Measurements from ENCODE around the gene DGCR2.
"Not testable (repeated sequence)": the region's sequence is repeated elsewhere in the genome, so short reads cannot be mapped to it uniquely, and the experiment has no call there.

DNA sequence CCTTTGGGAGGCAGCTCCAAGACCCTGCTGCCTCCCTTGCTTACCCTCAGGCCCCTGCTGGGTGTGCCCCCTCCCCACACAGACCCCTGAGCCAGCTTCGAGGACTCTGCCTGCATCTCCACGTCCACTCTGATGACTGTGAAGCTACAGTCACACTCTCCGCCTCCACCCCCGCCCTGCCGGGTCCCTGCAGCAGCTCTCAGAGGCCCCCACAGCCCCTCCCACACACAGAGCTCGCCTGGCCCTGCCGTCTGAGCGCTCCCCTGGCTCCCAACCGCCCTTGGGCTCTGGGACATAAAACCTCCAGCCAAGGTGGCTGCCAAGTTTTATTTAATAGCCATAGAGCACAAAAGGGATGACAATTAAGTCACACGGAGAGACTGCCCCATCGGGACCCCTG lies 96.1 kb downstream of the DGCR2 start:
- TF ChIP-seq, protein P1, sequence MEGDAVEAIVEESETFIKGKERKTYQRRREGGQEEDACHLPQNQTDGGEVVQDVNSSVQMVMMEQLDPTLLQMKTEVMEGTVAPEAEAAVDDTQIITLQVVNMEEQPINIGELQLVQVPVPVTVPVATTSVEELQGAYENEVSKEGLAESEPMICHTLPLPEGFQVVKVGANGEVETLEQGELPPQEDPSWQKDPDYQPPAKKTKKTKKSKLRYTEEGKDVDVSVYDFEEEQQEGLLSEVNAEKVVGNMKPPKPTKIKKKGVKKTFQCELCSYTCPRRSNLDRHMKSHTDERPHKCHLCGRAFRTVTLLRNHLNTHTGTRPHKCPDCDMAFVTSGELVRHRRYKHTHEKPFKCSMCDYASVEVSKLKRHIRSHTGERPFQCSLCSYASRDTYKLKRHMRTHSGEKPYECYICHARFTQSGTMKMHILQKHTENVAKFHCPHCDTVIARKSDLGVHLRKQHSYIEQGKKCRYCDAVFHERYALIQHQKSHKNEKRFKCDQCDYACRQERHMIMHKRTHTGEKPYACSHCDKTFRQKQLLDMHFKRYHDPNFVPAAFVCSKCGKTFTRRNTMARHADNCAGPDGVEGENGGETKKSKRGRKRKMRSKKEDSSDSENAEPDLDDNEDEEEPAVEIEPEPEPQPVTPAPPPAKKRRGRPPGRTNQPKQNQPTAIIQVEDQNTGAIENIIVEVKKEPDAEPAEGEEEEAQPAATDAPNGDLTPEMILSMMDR (IDR thresholded peaks at IDR 0.05): not testable (repeated sequence)
- TF ChIP-seq POLR2A (IDR thresholded peaks at IDR 0.05): not testable (repeated sequence)

Data from esophagus squamous epithelium (tissue), 4 donors.